Neural cell (in vitro differentiated cells): Measurements from ENCODE around the gene MYOG. TPM values are rescaled to one million over a fixed set of nuclear protein-coding genes. Genes with fewer than 3 reads are reported as not detected.

Experiments
- H2AFZ ChIP-seq: fragments of 200-600, 300-800 bp; sonication (generic), shearing (Covaris generic); 2 replicates; pipeline ENCODE4 v1.6.0; 2014; ENCODE audit warnings: low read depth, mild to moderate bottlenecking, antibody characterized with exemption, low read length, moderate library complexity
- H3F3A ChIP-seq: fragments of 200-600 bp; shearing (Covaris generic); 2 replicates; pipeline ENCODE4 v1.6.1; 2016; ENCODE audit warnings: mild to moderate bottlenecking, moderate library complexity, mixed read lengths, antibody characterized with exemption, low read length; ENCODE audit not compliant: insufficient read depth, poor library complexity, severe bottlenecking
- H3K27ac ChIP-seq: fragments of 200-600, 300-800 bp; sonication (generic), shearing (Covaris generic); 2 replicates; pipeline ENCODE4 v1.5.1; 2014; ENCODE audit warnings: mild to moderate bottlenecking, low read length, moderate library complexity
- H3K27me3 ChIP-seq: fragments of 300-800, 200-600 bp; sonication (generic), shearing (Covaris generic); 2 replicates; pipeline ENCODE4 v1.6.0; 2014; ENCODE audit warnings: mild to moderate bottlenecking, low read depth, low read length, moderate library complexity; ENCODE audit not compliant: insufficient read depth
- H3K36me3 ChIP-seq: fragments of 300-800, 200-600 bp; sonication (generic), shearing (Covaris generic); 2 replicates; pipeline ENCODE4 v1.5.1; 2014; ENCODE audit warnings: mild to moderate bottlenecking, antibody characterized with exemption, low read length, moderate library complexity; ENCODE audit not compliant: insufficient read depth
- H3K4me2 ChIP-seq: fragments of 300-800, 200-600 bp; sonication (generic), shearing (Covaris generic); 2 replicates; pipeline ENCODE4 v1.6.0; 2014; ENCODE audit warnings: mild to moderate bottlenecking, low read length
- H3K4me3 ChIP-seq: fragments of 300-800, 200-600 bp; sonication (generic), shearing (Covaris generic); 2 replicates; pipeline ENCODE4 v1.5.1; 2014; ENCODE audit warnings: mild to moderate bottlenecking, low read length, moderate library complexity
- H3K79me2 ChIP-seq: fragments of 200-600 bp; shearing (Covaris generic); replicated peaks from 2 replicates; pipeline ENCODE4 v1.6.0; 2014; ENCODE audit warnings: mild to moderate bottlenecking, low read length, moderate library complexity; ENCODE audit not compliant: insufficient read depth
- H3K9ac ChIP-seq: fragments of 300-800, 200-600 bp; sonication (generic), shearing (Covaris generic); 2 replicates; pipeline ENCODE4 v1.6.1; 2016; ENCODE audit warnings: mild to moderate bottlenecking, low read length, mixed read lengths
- H3K9me2 ChIP-seq: fragments of 200-600 bp; shearing (Covaris generic); 2 replicates; pipeline ENCODE4 v1.6.1; 2016; ENCODE audit warnings: mild to moderate bottlenecking, low read length, mixed read lengths; ENCODE audit not compliant: insufficient read depth
- H3K9me3 ChIP-seq: fragments of 200-600, 300-800 bp; sonication (generic), shearing (Covaris generic); 2 replicates; pipeline ENCODE4 v1.6.1; 2016; ENCODE audit warnings: mild to moderate bottlenecking, mixed run types, low read length, moderate library complexity, mixed read lengths
- H4K20me1 ChIP-seq: fragments of 200-600 bp; shearing (Covaris generic); 2 replicates; pipeline ENCODE4 v1.6.1; 2016; ENCODE audit warnings: mild to moderate bottlenecking, mixed run types; ENCODE audit not compliant: insufficient read depth
- EP300 ChIP-seq: fragments of 450-650 bp; conservative IDR thresholded peaks from 2 replicates; pipeline ENCODE4 v1.6.1; 2014; ENCODE audit warnings: antibody characterized with exemption, mild to moderate bottlenecking, moderate library complexity; ENCODE audit not compliant: poor library complexity, severe bottlenecking
- EZH2 ChIP-seq: fragments of 200-600, 300-800 bp; shearing (Covaris generic), sonication (generic); IDR thresholded peaks from 2 replicates; pipeline ENCODE4 v1.6.1; 2014; ENCODE audit warnings: antibody characterized with exemption, low read length, borderline replicate concordance, mild to moderate bottlenecking; ENCODE audit not compliant: insufficient read depth, poor library complexity, severe bottlenecking
- MXI1 ChIP-seq: fragments of 450-650 bp; conservative IDR thresholded peaks from 2 replicates; pipeline ENCODE4 v1.6.1; 2014; ENCODE audit warnings: antibody characterized with exemption, mild to moderate bottlenecking; ENCODE audit not compliant: poor library complexity, severe bottlenecking
- POLR2AphosphoS5 ChIP-seq: IDR thresholded peaks from 2 replicates; pipeline ENCODE4 v1.6.1; 2012
- RAD21 ChIP-seq: fragments of 450-650 bp; conservative IDR thresholded peaks from 2 replicates; pipeline ENCODE4 v1.6.1; 2014; ENCODE audit warnings: antibody characterized with exemption, mild to moderate bottlenecking, moderate library complexity
- SMC3 ChIP-seq: fragments of 450-650 bp; conservative IDR thresholded peaks from 2 replicates; pipeline ENCODE4 v1.6.1; 2014; ENCODE audit warnings: antibody characterized with exemption, mild to moderate bottlenecking, moderate library complexity; ENCODE audit not compliant: poor library complexity
- TAF1 ChIP-seq: IDR thresholded peaks from 2 replicates; pipeline ENCODE4 v1.6.1; 2012; ENCODE audit warnings: low read depth
- polyA plus RNA-seq: library from polyadenylated mRNA; depleted of rRNA; stranded (reverse); fragments of >200 nt; gene quantifications from 2 replicates; pipeline ENCODE4 v1.2.3, GENCODE V29; 2014
- TF ChIP-seq, protein P1 (sequence below): IDR thresholded peaks from 2 replicates; pipeline ENCODE4 v1.6.1; 2012; ENCODE audit warnings: borderline replicate concordance
- TF ChIP-seq, protein P2 (sequence below): fragments of 450-650 bp; IDR thresholded peaks from 2 replicates; pipeline ENCODE4 v1.5.1; 2014; ENCODE audit warnings: antibody characterized with exemption, mild to moderate bottlenecking, moderate library complexity; ENCODE audit not compliant: poor library complexity, severe bottlenecking

The MYOG gene
- polyA plus RNA-seq, 1 donor from 2014 or later = not detected

DNA sequence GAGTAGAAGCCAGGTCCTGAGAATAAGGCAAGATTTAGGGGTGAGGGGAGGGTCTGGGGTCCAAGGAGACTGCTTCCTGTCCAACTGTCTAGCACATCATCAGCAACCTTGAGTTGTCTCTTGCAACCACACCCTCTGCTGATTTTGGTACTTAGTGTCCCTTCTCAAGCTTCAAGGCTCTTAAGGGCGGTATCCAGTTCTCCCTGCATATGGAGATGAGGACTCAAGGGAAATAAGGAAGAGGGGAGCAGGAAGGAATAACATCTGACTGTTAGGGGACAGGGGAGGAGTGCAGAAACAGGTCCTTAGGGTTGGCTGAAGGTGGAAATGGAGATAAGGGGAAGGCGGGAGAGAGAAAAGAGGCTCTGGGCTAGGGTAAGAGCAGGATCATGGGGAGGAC lies 12.3 kb downstream of the MYOG start (continued):
- TF ChIP-seq, protein P1, sequence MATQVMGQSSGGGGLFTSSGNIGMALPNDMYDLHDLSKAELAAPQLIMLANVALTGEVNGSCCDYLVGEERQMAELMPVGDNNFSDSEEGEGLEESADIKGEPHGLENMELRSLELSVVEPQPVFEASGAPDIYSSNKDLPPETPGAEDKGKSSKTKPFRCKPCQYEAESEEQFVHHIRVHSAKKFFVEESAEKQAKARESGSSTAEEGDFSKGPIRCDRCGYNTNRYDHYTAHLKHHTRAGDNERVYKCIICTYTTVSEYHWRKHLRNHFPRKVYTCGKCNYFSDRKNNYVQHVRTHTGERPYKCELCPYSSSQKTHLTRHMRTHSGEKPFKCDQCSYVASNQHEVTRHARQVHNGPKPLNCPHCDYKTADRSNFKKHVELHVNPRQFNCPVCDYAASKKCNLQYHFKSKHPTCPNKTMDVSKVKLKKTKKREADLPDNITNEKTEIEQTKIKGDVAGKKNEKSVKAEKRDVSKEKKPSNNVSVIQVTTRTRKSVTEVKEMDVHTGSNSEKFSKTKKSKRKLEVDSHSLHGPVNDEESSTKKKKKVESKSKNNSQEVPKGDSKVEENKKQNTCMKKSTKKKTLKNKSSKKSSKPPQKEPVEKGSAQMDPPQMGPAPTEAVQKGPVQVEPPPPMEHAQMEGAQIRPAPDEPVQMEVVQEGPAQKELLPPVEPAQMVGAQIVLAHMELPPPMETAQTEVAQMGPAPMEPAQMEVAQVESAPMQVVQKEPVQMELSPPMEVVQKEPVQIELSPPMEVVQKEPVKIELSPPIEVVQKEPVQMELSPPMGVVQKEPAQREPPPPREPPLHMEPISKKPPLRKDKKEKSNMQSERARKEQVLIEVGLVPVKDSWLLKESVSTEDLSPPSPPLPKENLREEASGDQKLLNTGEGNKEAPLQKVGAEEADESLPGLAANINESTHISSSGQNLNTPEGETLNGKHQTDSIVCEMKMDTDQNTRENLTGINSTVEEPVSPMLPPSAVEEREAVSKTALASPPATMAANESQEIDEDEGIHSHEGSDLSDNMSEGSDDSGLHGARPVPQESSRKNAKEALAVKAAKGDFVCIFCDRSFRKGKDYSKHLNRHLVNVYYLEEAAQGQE = no peak

DNA sequence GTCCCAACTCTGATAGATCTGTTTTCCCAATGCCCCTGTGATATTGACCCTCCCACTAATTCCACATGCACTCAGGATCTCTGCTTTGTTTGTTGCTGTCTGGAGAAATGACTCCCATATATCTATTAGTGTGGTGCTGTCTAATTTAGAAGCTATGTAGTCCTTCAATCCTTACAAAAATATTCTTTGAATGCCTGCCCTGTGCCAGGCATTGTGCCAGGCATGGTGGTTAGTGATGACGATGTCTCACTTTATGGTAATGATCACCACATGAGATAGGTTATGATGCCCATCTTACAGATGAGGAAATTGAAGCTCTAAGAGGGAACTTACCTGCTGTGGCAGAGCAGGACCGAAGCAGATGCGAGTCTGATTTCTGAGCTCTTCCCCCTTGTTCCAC lies 12.9 kb downstream of the MYOG start:
- no peak overlapping the region for H3K9ac ChIP-seq
- no peaks in the 10 kb centered on the region for H4K20me1 ChIP-seq
- H3K36me3 ChIP-seq = no peaks in the 10 kb centered on the region
- H2AFZ ChIP-seq = no peak overlapping the region
- no peak overlapping the region for H3K27ac ChIP-seq
- H3K27me3 ChIP-seq = peaks cover 41% of the 10 kb centered on the region
- TF ChIP-seq RAD21 = no peak
- TF ChIP-seq EP300 = no peak
- TF ChIP-seq, protein P2, sequence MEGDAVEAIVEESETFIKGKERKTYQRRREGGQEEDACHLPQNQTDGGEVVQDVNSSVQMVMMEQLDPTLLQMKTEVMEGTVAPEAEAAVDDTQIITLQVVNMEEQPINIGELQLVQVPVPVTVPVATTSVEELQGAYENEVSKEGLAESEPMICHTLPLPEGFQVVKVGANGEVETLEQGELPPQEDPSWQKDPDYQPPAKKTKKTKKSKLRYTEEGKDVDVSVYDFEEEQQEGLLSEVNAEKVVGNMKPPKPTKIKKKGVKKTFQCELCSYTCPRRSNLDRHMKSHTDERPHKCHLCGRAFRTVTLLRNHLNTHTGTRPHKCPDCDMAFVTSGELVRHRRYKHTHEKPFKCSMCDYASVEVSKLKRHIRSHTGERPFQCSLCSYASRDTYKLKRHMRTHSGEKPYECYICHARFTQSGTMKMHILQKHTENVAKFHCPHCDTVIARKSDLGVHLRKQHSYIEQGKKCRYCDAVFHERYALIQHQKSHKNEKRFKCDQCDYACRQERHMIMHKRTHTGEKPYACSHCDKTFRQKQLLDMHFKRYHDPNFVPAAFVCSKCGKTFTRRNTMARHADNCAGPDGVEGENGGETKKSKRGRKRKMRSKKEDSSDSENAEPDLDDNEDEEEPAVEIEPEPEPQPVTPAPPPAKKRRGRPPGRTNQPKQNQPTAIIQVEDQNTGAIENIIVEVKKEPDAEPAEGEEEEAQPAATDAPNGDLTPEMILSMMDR = no peak
- no peak for TF ChIP-seq TAF1
- no peak for TF ChIP-seq SMC3
- TF ChIP-seq EZH2 = no peak
- no peak for TF ChIP-seq MXI1
- TF ChIP-seq POLR2AphosphoS5 = no peak
- TF ChIP-seq, protein P1 = no peak
- no peak overlapping the region for H3K4me2 ChIP-seq
- no peaks in the 10 kb centered on the region for H3K9me2 ChIP-seq
- H3K4me3 ChIP-seq = no peak overlapping the region
- no peaks in the 10 kb centered on the region for H3F3A ChIP-seq
- H3K79me2 ChIP-seq = no peaks in the 10 kb centered on the region
- H3K9me3 ChIP-seq = no peaks in the 10 kb centered on the region
